HG03139 (cell line): ENCODE measurements around the gene PCBP3.
"Not testable (repeated sequence)": the region's sequence is repeated elsewhere in the genome, so short reads cannot be mapped to it uniquely, and the experiment has no call there.

Experiments
- ATAC-seq: cut with Tn5 transposase; IDR thresholded peaks from one replicate; pipeline ENCODE4 v1.9.1; 2021; ENCODE audit not compliant: unreplicated experiment

The PCBP3 gene

GRCh38 chr21:45952527-45952926, 309.0 kb downstream of the PCBP3 start:
- ATAC-seq = not testable (repeated sequence)

- no peak for ATAC-seq
Measured at GRCh38 chr21:45952974-45953373, 309.4 kb downstream of the PCBP3 start.

GRCh38 chr21:45954261-45954660, 310.7 kb downstream of the PCBP3 start:
- ATAC-seq = no peak

- no peak for ATAC-seq
Measured at GRCh38 chr21:45954921-45955320, 311.4 kb downstream of the PCBP3 start.

- no peak for ATAC-seq
Measured at GRCh38 chr21:45957551-45957950, 314.0 kb downstream of the PCBP3 start.

- ATAC-seq = no peak
Measured at GRCh38 chr21:45957981-45958600, 314.6 kb downstream of the PCBP3 start.

- ATAC-seq = no peak
Measured at GRCh38 chr21:45959182-45959581, 315.7 kb downstream of the PCBP3 start.

GRCh38 chr21:45959779-45960390, 316.4 kb downstream of the PCBP3 start:
- no peak for ATAC-seq

GRCh38 chr21:45961408-45961807, 317.9 kb downstream of the PCBP3 start:
- not testable (repeated sequence) for ATAC-seq

GRCh38 chr21:45962531-45963231, 319.2 kb downstream of the PCBP3 start:
- no peak for ATAC-seq

GRCh38 chr21:45963232-45963570, 319.7 kb downstream of the PCBP3 start:
- no peak for ATAC-seq

- ATAC-seq = no peak
Measured at GRCh38 chr21:45964649-45965048, 321.1 kb downstream of the PCBP3 start.

- no peak for ATAC-seq
Measured at GRCh38 chr21:45965084-45965809, 321.7 kb downstream of the PCBP3 start.

GRCh38 chr21:45966791-45967394, 323.4 kb downstream of the PCBP3 start:
- no peak for ATAC-seq

GRCh38 chr21:45969921-45970673, 326.6 kb downstream of the PCBP3 start:
- ATAC-seq = no peak

- no peak for ATAC-seq
Measured at GRCh38 chr21:45970674-45971615, 327.4 kb downstream of the PCBP3 start.

- ATAC-seq = no peak
Measured at GRCh38 chr21:45971616-45972352, 328.3 kb downstream of the PCBP3 start.

GRCh38 chr21:45972353-45972715, 328.8 kb downstream of the PCBP3 start:
- ATAC-seq = no peak
